ENCODE data around the gene BTC.
"Not testable (repeated sequence)": the region's sequence is repeated elsewhere in the genome, so short reads cannot be mapped to it uniquely, and the experiment has no call there.

The BTC gene

GRCh38 chr4:74757136-74757535, 37.2 kb downstream of the BTC start:
- no peak for DNase-seq (ENCODE audit: low read depth)

- no peak for DNase-seq (ENCODE audit: low read depth)
Measured at GRCh38 chr4:74755486-74755885, 38.8 kb downstream of the BTC start.

- no peak for DNase-seq (ENCODE audit: low read depth)
Measured at GRCh38 chr4:74754218-74754617, 40.1 kb downstream of the BTC start.

GRCh38 chr4:74752798-74753197, 41.5 kb downstream of the BTC start:
- DNase-seq (ENCODE audit: low read depth), result no peak

- DNase-seq (ENCODE audit: low read depth), result no peak
Measured at GRCh38 chr4:74751856-74752255, 42.5 kb downstream of the BTC start.

- DNase-seq (ENCODE audit: low read depth), result no peak
Measured at GRCh38 chr4:74751247-74751646, 43.1 kb downstream of the BTC start.

GRCh38 chr4:74742185-74742584, 52.1 kb downstream of the BTC start:
- no peak for DNase-seq (ENCODE audit: low read depth)

- DNase-seq (ENCODE audit: low read depth), result no peak
Measured at GRCh38 chr4:74738464-74739143, 55.7 kb downstream of the BTC start.

GRCh38 chr4:74734995-74735394, 59.3 kb downstream of the BTC start:
- no peak for DNase-seq (ENCODE audit: low read depth)

GRCh38 chr4:74733756-74734155, 60.6 kb downstream of the BTC start:
- no peak for DNase-seq (ENCODE audit: low read depth)

- no peak for DNase-seq (ENCODE audit: low read depth)
Measured at GRCh38 chr4:74724979-74725378, 69.3 kb downstream of the BTC start.

- DNase-seq (ENCODE audit: low read depth), result no peak
Measured at GRCh38 chr4:74716436-74716765, 77.9 kb downstream of the BTC start.

GRCh38 chr4:74715706-74716435, 78.5 kb downstream of the BTC start:
- no peak for DNase-seq (ENCODE audit: low read depth)

- DNase-seq (ENCODE audit: low read depth), result no peak
Measured at GRCh38 chr4:74714611-74715130, 79.7 kb downstream of the BTC start.

GRCh38 chr4:74708135-74708534, 86.2 kb downstream of the BTC start:
- DNase-seq (ENCODE audit: low read depth), result not testable (repeated sequence)

Measured in activated T-cell treated with anti-CD3 and anti-CD28 coated beads for 24 hours (primary cell).